ENCODE data around the gene PLSCR5.

- TF ChIP-seq CTCF (IDR thresholded peaks at IDR 0.05; ENCODE audit: low read depth, low read length) (no peak), POLR2A (IDR thresholded peaks at IDR 0.05; ENCODE audit: extremely low read depth, insufficient read length) (no peak)
Measured at GRCh38 chr3:146637871-146638270, 32.7 kb upstream of the PLSCR5 start.

All from NB4 (cell line).